ENCODE measurements around the gene PRX.
"Not testable (repeated sequence)": the region's sequence is repeated elsewhere in the genome, so short reads cannot be mapped to it uniquely, and the experiment has no call there.

Gene PRX

DNA sequence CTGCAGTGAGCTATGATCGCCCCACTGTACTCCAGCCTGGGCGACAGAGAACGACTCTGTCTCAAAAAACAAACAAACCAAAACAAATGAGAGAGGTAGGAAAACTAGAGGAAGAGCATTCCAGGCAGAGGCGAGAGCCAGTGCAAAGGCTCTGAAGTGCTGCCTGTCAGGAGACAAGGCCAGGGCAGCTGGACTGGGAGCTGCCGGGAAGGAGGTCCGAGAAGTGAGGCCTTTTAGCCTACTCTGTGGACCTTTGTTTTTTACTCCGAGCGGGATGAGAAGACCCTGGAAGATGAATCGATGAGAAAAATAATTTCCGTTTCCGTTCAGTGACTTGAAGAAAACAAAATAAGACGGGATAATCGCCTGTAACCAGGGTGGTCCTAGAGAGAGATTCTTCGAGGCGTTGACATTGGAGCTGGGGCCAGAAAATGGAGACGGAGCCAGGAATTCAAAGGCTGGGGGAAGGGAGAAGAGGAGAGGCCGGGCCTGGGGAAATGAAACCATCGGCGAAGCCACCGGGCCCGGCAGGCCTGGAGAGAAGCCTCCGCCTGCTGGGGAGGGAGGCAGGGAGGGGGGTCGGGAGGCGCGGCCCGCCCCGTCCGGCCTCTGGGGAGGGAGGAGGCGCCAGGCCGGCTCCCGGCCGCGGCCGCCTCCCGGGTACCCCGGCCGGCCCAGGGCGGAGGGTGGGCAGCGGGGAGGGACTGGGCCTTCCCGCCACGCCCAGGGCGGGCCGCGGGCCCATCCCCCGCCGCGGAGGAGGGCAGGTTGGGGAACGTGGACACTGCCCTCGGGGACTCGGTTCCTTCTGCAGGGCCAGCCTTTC, 20.4 kb upstream of the PRX start:
- DNase-seq, result peak; percentile 70

DNA sequence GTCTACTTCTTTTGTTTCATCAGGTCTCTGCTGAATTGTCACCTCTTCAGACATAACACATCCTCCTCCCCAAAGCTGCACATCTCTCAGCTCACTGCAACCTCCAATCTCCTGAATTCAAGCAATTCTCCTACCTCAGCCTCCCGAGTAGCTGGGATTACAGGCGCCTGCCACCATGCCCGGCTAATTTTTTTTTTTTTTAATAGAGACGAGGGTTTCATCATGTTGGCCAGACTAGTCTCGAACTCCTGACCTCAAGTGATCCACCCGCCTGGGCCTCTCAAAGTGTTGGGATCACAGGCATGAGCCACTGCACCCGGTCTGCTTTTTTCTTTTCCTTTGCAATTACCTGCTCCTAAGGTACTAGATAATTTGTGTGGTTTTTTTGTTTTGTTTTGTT, 19.6 kb upstream of the PRX start:
- DNase-seq, result not testable (repeated sequence)

DNA sequence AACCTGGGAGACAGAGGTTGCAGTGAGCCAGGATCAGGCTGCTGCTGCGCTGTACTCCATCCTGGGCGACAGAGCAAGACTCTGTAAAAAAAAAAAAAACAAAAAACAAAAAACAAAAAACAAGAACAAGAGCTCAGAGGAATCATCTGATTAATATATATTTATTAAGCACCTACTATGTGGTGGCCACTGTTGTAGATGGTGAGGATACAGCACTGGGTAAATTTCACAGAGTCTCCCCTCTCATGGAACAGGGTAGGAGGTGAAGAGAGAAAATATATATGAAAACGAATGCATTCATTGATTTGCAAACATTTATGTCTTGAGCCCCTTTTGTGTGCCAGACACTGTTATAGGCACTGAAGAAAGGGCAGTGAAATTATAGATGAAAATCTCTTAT, 18.5 kb upstream of the PRX start:
- no peak for DNase-seq

DNA sequence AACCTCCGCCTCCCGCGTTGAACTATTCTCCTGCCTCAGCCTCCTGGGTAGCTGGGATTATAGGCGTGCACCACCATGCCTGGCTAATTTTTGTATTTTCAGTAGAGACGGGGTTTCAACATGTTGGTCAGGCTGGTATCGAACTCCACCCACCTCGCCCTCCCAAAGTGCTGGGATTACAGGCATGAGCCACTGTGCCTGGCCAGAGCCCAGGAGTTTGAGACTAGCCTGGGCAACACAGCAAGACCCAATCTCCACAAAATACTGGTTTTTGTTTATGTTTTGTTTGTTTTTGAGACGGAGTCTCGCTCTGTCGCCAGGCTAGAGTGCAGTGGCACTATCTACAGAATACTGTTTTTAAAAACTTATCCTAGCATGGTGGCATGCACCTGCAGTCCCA, 17.1 kb upstream of the PRX start:
- not testable (repeated sequence) for DNase-seq

DNA sequence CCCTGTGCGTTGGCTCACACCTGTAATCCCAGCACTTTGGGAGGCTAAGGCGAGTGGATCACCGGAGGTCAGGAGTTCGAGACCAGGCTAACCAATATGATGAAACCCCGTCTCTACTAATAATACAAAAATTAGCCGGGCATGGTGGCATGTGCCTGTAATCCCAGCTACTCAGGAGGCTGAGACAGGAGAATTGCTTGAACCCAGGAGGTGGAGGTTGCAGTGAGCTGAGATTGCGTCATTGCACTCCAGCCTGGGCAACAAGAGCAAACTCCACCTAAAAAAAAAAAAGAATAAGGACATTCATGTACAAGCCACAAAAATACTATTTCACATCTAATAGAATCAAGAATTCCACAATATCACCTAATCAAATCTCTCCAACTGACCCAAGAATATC, 15.0 kb upstream of the PRX start:
- not testable (repeated sequence) for DNase-seq

DNA sequence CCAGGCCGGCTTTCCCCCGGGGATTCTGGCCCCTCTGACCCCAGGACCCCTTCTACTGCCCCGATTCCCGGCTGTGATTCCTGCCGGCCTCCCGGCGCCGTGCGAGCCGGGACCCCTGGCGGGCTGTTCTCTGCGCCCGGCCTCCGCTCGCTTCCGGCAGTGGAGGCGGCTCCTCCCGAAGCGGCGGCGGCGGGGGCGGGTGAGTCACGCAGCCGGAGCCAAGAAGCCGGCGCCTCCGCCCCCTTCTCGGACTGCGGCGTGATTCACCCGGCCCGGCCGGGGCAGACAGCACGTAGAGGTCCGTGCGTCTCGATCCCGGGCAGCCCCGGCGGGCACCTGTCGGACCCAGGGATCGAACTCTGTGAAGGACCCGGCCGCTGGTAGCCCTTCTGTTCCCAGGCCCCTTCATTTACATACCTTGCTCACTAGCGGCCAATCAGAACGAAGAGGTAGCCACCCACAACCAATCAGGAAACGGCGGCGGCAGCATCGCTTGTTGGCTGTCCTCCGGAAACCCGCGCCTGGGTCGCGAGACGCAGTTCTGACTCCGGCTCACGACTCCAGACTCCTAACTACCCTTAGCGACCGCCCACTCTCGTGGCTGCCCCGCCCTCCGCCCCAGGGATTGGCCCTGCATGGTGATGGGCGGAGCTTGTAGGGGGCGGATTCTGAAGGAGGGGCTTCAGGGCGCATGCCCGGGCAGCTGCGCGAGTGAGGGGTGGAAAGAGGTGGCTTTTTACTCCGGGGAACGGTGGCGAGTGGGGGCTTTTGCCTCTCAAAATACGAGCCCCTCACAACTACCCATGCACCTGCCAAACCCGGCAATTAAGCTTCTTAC, 12.5 kb upstream of the PRX start, which contains the start of gene SERTAD1:
TSS of gene SERTAD1 (minus strand) at position 543 of the 838 bp plus-strand sequence. CDS start 2,446 bp downstream, outside the sequence.
- peak; percentile 100 for DNase-seq

DNA sequence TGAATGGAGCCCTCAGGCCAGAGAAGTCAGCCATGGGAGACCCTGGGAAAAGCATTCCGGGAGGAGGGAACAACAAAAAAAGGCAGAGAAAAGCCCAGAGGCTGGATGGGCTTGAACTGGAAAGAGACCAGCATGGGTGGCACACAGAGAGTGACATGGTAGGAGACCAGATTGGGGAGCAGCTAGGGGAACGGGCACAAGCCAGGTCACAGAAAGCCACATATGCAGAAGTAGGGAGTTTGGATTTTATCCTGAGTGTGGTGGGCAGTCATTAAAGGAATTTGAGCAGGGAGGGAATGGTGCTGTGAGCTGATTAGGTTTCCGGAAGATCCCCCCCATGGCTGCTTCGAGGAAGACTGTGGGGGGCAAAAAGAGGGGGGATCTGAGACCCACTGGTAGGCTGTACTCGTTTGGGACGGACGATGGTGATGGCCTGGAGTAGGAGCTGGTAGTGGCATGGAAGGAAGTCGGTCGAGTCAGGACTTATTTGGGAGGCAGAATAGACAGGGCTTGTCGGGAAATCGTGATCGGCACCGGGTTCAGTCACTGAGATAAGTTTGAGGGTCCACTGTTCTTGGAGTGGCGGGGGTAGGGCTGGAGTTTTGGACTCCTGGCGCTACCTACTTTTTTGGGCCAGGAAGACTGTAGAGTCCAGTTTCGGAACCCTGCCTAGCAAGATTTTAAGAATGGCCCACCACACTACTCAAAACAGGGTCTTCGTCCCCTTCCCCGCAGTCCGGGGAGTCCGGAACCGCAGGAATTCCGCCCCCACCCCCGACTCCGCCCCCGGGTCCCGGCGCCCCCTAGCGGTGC, 11.7 kb upstream of the PRX start:
- DNase-seq, result peak; percentile 32

DNA sequence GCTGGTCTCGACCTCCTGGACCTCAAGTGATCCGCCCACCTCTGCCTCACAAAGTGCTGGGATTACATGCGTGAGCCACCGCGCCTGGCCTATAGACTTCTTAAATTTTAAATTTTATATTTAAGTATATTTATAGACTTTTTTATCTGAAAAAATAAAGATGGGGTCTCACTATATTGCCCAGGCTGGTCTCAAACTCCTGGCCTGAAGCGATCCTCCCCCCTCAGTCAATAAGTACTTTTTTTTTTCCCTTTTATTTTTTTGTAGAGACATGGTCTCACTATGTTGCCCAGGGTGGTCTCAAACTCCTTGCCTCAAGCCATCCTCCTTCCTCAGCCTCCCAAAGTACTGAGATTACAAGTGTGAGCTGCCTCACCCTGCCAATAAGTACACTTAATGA, 10.8 kb upstream of the PRX start:
- no peak for DNase-seq

DNA sequence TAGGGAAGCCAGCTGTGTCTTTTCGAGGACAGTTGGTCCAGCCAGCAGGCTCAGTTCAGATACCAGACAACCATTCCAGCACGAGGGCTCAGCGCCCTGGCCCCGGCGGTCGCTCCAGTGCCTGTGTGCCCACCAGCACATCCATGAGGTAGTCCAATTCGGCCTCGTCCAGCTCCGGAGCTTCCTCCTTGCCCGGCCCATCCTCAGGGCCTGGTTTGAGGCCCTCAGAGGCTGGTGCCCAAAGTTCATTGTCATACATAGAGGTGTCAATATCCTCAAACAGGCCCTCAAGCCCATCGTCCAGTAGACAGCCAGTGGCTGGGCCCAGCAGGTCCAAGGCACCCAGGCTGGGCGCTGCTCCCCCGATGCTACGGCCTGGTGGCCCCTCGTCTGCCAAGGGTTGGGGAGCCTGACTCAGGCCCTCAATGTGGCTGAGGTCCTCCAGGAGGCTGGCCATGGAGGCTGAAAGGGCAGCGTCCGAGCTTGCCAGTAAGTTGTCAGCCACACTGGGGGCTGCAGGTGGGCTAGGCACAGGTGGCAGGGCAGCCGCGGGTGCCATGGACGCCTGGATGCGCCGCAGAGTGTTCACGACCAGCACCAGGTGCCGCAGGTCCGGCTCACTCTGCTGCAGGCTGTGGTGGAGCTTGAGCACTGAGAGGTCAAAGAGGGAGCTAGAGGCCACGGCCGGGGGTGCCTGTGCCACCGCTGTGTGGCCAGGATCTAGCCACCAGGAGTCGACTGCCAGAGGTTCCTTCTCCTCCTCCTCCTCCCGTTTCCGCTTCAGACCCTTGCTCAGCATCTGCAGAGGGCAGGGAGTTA, 9.8 kb upstream of the PRX start:
- DNase-seq, result no peak

DNA sequence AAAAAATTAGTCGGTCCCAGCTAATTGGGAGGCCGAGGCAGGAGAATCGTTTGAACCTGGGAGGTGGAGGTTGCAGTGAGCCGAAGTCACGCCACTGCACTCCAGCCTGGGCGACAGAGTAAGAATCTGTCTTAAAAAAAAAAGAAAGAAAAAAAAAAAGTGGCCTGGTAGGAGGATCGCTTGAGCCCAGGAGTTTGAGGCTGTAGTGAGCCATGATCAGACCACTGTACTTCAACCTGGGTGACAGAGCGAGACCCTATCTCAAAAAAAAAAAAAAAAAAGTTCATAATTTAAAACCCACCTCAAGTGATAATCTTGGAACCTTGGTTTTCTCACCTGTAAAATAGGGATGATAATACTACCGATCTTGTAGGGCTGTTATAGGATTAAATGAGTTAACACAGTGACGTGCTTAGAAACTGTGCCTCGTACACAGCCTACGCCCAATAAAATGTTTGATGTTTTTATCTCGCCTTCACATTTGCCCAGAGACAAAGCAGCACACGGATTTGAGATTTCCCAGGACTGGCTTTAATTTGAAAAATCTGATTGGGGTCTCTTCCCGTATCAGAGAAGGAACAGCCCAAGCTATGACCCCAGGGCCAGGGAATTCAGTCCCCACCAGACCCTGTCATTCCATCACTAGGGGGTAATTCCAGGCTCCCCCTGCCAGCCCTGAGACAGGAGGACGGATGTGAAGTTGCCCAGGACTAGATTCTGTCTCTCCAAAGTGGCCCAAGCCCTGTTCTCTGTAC, 9.0 kb upstream of the PRX start:
- no peak for DNase-seq

DNA sequence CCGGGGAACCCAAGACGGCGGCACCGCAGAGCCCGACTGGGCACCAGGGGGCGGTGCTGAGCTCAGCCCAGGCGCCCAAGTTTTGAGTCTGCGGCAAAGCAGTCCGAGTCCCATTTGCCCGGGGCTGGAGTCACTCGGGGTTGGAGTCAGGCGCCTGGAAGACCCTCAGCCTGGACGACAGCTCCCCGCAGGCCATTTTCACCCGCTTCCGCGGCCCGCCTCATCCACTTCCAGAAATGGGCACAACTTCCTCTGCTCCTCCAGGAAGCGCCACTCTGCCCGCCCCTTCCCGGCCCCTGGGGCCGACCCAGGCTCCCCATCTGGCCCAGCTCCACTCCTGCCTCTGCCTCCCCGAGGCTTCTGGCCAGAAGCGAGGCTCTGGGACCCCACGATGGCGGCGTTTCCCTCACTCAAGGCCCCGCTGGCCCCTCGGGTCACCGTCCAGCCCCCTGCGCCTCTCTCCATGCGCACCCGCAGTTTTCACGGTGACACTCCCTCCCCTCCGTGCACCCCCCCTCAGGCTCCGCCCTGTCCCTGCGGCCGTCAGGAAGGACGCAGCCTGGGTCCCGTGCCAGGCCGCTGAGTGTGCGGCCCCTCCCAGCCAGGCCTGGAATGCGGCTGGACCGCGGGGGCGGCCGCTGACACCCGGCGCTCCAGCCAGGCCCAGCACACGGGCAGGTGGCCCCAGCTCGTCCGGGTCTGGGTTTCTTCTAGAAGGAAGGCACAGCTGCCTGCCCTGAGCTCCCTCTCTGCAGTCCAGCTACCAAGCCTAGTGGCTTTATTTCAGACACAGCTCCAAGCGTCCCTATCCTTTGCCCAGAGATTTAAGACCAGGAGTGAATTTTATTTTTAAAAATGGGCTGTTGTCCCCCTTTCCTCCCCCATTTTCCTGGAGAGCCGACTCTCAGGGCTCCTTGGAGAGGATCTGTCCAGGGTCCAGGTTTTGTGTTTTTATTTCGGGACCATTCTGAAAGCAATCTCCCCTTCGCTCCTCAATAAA, 7.9 kb upstream of the PRX start:
- peak; percentile 87 for DNase-seq

DNA sequence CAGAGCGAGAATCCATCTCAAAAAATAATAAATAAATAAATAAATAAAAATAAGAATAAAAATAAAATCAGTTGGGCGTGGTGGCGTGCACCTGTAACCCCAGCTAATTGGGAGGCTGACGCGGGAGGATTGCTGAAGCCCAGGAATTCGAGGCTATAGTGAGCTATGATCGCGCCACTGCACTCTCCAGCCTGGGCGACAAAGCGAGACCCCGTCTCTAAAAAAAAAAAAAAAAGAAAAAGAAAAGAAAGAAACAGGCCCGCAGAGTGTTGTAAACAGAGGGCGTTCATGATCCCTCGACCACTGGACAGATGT, 7.2 kb upstream of the PRX start:
- no peak for DNase-seq

DNA sequence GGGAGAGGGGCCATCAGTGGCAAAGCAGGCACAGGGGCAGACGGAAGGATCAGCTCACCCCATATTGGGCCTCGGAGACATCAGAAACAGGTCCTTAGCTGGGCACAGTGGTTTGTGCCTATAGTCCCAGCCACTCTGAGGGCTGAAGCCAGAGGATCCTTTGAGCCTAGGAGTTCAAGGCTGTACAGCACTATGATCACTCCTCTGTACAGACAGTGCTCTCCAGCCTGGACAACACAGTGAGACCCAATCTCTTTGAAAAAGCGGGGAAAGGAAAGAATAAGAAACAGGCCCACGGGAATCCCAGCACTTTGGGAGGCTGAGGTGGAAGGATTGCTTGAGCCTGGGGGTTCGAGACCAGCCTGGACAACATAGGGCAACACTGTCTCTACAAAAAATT, 6.6 kb upstream of the PRX start:
- no peak for DNase-seq

DNA sequence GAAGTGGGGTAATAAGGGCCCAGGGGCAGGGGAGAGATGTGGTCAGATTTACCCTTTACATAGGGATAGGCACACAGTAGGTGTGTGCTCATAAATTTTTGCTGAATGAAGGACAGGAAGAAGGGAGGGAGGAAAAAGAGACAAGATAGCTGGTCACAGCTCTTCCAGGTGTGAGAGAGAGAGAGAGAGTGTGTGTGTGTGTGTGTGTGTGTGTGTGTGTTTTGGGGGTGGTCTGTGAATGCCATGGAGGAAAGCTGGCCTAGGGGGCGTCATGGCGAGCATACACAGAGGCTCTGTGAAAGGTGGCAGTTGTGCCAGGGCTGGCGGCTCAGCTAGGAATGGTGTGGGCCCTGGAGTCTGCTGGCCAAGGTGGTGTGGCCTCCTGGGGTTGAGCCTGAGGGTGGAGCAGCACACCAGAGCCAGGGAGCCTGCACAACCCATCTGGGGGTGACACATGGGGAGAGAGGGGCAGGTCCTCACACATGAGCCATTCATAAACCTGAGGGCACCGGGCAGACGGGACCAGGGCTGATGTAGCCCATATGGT, 6.0 kb upstream of the PRX start:
- DNase-seq, result no peak

DNA sequence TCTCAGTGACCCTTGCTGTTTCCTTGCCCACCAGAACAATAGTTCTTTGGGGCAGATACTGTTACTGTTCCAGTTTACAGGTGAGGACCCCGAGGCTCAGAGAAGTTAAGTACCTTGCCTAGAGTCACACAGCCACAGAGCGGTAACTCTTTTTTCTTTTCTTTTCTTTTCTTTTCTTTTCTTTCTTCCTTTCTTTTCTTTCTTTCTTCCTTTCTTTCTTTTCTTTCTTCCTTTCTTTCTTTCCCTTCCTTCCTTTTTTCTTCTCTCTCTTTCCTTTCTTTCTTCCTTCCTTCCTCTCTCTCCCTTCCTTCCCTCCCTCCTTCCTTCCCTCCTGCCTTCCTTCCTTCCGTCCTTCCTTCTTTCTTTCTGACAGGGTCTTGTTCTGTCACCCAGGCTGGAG, 4.9 kb upstream of the PRX start:
- no peak for DNase-seq

DNA sequence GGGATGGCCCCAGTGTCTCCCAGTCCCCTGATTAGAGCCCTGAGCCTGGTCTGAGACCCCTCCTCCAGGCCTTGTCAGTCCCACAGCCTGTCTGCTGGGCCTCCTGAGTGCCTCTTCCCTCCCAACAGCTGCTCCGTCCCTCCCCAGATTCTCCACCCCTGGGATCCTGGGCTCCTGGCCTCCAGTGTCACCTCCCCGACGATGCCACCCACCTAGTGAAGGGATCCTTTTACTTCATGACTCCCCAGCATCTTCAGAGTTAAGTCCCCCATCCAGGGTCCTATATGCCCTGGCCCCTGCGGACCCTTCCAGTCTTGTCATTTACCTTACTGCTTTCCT, 4.4 kb upstream of the PRX start:
- no peak for DNase-seq

DNA sequence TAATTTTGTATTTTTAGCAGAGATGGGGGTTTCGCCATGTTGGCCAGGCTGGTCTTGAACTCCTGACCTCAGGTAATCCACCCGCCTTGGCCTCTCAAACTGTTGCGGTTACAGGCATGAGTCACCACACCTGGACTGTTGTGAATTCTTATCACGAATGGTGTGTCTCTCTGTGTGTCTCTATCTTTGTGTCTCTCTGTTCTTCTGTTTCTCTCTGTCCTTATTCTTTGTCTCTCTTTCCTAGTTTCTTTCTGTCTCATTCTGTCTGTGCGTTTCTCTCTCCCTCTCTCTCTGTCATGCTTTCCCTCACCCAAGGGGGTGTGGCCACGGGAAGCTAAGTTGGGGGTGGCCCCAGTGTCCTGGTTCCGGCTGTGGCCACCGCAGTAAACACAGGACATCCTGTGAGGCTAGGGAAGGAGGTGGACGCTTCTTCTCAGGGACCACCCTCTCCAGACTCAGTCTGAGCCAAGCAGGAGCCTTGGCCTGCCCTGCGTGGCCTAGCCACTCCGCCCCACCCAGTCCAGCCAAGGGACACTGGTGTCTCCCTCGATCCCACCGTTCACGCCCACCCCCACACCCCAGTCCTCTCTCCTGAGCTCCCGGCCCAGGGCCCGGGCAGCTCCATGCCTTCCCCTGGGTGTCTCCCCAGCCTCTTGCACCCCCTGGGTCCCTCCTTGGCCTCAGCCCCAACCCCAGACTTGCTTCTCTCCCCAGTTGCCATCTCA, 3.9 kb upstream of the PRX start:
- no peak for DNase-seq

DNA sequence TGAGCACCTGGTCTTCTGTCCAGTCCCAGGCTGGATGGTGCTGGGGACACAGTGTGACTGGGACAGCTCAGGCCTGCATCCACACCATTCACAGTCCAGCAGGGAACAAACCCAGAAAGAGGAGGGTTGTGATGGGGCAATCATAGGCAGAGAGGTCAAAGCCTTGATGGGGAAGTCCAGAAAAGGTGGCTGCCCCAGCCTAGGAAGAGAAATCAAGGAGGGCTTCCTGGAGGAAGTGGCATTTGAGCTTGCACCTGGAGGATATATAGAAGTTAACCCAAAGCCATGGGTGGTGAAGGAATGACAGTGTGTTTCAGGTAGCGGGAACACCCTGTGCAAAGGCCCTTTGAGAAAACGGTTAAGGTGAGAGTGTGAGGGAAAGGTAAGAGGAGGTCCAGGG, 2.6 kb upstream of the PRX start:
- no peak for DNase-seq
